ENCODE measurements around the gene HIPK3.

DNA sequence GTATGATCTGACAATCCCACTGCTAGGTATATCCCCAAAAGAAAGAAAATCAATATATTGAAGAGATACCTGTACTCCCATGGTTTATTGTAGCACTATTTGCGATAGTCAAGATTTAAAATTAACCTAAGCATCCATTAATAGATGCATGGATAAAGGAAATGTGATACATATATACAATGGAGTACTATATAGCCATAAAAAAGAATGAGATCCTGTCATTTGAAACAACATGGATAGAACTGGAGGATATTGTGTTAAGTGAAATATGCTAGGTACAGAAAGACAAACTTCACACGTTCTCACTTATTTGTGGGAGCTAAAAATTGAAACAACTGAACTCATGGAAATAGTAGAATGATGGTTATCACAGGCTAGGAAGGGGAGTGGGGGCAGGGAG is 14.6 kb upstream of the HIPK3 start:
- TF ChIP-seq CTCF (conservative IDR thresholded peaks at IDR 0.05; ENCODE audit: low read length) (no peak), EZH2phosphoT487 (IDR thresholded peaks at IDR 0.05; ENCODE audit: borderline replicate concordance) (no peak)

Data from Loucy (cell line).